Cerebellar nuclear complex (tissue), 1 donor: ENCODE results near the gene SAPCD1.

Experiments
- DNase-seq, 2 experiments: peaks; one replicate each; lab custom pipeline; 2025; lab: John Stamatoyannopoulos, UW

SAPCD1 gene

DNA sequence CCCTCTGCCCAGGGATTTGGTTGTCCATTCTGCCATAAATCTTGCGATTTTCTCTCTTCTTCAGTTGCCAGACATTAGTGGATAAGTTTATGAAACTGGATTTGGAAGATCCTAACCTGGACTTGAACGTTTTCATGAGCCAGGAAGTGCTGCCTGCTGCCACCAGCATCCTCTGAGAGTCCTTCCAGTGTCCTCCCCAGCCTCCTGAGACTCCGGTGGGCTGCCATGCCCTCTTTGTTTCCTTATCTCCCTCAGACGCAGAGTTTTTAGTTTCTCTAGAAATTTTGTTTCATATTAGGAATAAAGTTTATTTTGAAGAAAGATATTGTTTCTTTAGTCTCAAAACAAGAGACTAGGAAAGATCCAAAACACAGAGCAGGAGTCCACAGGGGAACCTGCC is at the start of gene SAPCD1:
Gene SAPCD1, plus strand, starts transcription at position 301 of the 400 bp plus-strand sequence. CDS start 399 bp downstream, outside the sequence.
- DNase-seq: no peak

- DNase-seq: no peak
Measured at GRCh38 chr6:31713465-31713864, 49.0 kb upstream of the SAPCD1 start.

GRCh38 chr6:31713991-31714684 is 48.3 kb upstream of the SAPCD1 start:
- DNase-seq: no peak

DNA sequence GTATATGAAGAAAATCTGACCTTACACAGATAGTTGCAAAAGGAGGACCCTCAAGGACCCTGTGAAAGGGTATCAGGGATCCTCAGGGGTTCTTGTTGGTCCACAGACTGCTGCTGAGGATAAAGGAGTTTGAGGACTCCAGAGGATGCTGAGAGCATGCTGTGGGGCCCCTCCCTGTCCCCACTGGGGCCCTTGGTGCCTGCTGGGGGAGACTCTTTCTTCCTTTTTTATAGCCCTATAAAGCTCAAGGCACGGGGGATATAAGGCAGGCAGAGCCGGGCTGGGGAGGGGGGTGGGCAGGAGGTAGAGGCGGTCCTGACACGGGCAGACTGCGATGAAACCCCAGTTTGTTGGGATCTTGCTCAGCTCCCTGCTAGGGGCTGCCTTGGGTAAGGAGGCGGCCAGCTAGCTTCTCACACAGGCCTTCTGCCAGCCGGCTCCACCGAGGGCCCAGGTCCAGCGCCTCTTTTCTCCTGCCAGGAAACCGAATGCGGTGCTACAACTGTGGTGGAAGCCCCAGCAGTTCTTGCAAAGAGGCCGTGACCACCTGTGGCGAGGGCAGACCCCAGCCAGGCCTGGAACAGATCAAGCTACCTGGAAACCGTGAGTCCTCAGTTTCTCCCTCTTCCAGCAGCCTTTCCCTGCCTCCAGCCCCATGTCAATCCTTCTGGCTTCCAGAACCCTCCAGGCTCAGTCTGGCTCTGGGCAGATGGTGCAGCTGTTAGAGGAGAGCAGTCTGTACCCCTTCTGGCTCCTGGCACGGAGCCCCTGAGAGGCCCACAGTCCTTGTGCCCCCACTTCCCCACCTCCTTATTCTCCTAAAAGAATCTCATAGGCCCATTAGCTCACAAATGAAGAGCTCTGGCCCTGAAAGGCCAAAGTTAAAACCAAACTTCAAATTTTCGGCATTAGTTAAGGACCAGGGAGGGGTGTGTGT is 47.2 kb upstream of the SAPCD1 start, which contains the start of gene LY6G6D:
Gene LY6G6D, plus strand, starts transcription at position 327 of the 937 bp plus-strand sequence. Its CDS starts 8 bp downstream, at position 335.
- DNase-seq: no peak

- no peak for DNase-seq
Measured at GRCh38 chr6:31717499-31718222, 44.8 kb upstream of the SAPCD1 start.

GRCh38 chr6:31718265-31718664 is 44.2 kb upstream of the SAPCD1 start:
- no peak for DNase-seq

- no peak for DNase-seq
Measured at GRCh38 chr6:31719001-31719400, 43.5 kb upstream of the SAPCD1 start.

GRCh38 chr6:31720196-31720770 is 42.2 kb upstream of the SAPCD1 start:
- DNase-seq: no peak

DNA sequence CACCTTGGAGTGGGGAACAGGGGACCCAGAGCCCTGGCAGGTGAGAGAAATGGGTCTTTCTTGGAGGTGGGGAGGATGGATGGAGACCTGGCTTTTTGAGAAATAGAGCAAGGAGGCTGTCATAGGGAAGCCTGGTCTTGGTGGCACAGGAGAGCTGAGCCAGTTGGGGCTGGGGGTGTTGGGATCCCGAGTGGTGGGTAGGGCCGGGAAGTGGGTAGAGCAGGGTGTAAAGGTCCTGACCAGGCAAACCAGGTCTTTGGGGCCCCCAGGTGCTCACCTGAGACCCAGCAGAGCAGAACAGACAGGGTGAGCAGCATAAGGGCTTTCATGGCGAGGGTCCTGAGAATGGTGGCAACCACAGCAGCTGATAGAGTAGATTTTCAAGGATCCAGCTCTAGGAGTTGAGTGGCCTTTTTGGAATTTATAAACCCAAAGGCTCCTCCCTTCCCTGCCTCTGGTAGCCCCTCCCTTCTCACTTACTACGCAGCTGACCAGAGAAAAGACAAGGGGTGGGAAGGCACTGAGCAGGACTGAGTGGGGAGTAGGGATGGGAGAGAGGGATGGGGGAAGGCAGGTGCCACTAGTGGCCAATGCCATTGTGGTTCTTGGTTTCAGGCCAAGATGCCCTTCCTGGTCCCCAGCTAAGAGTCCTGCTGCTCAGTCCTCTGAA is 41.0 kb upstream of the SAPCD1 start, which contains the start of gene LY6G6C:
Gene LY6G6C, minus strand, starts transcription at position 396 of the 670 bp plus-strand sequence. Its CDS starts 67 bp downstream, at position 329.
- DNase-seq: no peak

DNA sequence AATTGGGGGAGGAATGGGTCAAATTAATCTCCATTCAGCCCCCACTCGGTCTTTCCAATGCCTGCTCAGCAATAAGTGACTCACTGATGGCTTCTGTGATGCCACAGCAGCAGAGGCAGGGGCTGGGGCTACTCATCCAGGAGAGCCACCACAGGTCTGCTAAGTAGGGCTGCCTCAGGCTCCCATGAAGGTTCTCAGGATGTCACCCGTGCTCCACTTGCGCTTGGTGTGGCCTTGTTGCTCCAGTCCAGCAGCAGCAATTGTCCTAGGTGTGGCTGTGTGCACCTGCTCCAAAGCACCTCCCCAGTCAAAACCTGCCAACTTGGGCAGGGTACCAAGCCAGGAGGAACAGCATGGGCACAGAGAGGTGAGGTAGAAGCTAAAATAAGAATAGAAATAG is 40.3 kb upstream of the SAPCD1 start:
- no peak for DNase-seq

GRCh38 chr6:31723245-31723979 is 39.0 kb upstream of the SAPCD1 start, which contains the start of gene MPIG6B:
MPIG6B (plus strand) TSS chr6:31723373; CDS start chr6:31723384, 11 bp downstream.
- DNase-seq: no peak

- DNase-seq: no peak
Measured at GRCh38 chr6:31723980-31724691, 38.3 kb upstream of the SAPCD1 start.

- no peak for DNase-seq
Measured at GRCh38 chr6:31725502-31726350, 36.7 kb upstream of the SAPCD1 start.

DNA sequence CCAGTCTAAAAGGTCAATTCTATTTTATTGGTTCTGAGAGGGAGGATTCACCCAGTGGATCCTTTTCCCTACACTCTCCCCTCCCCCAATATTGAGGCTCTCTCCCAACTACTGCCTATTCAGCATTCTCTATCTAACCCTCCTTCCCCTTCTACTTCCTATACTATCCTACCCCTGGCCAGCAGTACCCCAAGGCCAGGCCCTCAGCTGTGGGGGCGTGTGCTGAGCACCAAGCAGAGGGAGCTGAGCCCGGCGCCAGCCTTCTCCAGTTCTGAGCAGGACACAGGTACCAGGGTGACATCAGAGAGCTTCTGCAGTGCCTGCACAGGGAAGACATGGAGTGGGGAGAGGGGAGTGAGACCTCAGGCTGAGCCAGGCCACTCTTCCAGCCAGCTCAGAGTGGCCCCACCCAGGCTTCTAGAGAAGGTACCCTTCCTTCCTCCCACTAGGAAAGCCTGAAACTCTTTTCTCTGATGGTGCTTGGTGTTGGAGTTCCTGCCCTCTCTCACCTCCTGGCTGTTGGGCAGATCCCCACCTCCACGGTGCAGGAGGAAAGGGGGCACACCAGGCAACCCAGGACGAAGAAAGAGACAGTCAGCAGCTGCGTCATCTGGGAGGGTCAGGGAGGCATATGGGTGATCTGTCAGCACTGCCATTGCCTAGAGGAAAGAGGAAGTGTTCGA is 35.3 kb upstream of the SAPCD1 start:
- no peak for DNase-seq

DNA sequence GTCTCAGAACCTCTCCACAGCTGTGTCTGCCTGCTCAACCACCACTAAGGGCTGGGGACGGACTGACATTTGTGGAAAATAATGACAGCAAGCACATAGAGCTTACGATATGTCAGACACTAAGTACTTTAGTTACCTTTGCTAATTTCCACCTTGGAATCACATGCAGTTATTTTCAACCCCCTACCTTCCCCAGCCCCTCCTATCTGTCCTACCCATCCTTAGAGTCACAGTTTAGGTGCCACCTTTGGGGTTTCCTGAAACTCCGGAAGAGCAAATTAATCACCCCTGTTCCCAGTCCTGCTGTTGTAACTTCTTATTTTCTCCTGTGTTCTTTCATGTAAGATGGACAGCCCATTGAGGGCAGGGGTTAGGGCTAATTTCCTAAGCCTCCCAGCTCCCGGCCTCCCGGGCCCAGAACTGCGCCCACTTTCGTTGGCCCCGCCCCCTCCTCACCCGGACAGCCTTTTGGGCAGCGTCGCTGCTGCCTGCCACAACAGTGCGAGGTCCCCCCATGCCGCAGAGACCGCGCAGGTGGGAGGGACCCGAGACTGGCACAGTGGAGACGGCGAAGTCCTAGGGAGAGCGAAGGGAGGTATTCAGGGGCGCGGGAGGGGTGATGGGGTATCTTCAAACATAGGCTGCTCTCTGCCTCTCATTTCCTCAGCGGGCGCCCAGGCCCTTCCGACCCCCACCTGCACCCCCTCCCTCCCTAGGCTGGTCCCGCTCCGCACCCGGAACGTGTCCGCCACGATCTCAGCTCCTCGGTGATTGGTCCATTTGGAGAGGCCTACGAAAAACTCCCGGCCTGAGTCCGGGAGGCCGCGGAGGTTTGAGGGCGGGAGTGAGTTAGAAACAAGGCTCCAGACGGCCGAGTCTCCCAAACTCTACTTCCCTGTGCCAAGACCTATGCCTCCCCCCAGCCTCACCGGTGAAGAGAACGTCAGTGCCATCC is 34.5 kb upstream of the SAPCD1 start:
- DNase-seq: no peak

DNA sequence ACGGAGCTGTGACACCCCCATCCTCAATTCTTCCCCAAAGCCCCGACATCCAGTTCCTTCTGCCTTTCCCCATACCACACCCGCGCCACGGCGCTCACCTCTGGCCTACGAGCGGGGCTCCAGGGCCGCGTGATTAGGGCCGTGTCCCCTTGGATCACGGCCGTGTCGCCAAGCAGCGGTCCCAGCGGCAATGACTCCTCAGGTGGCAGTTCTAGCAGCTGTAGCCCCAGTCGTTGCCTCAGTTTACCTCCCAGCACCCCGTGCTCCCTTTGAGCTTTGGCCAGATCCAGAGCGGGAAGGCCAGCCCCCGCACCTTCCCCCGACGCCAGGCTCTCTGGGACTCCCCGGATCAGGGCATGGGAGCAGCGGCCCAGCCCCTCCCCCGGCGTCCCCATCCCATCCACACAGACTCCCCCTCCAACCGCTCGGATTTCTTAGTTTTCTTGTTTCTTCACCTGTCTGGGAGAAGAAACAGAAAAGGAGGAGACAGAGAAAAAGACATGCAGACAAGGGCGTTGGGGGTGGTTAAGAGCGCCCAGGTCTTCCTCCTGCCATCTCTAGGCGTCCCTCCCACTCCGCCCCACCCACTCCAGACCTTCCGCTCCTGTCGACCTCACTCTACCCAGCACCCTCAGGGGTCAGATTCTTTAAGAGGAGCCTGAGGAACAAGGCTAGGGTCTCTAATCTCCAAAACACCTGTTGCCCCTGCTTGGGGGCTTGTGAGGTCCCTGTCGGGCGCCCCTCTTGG is 33.5 kb upstream of the SAPCD1 start, which contains the start of gene DDAH2:
Gene DDAH2, minus strand, starts transcription at position 533 of the 748 bp plus-strand sequence. Its CDS starts 138 bp downstream, at position 395.
- DNase-seq: no peak
